Effector memory CD4-positive, alpha-beta T cell (primary cell): ENCODE results near the gene SNRPB.

Experiments used
- DNase-seq, 3 donors: peaks; one replicate each; pipeline ENCODE4 v3.0.0-alpha.2; 2020
- H3K27ac ChIP-seq: 2 replicates; pipeline ENCODE4 v1.7.0; 2013; ENCODE audit warnings: mild to moderate bottlenecking, low read length, moderate library complexity; ENCODE audit not compliant: insufficient read depth, poor library complexity, severe bottlenecking
- H3K27me3 ChIP-seq: replicated peaks from 2 replicates; pipeline ENCODE4 v1.7.0; 2013; ENCODE audit warnings: mild to moderate bottlenecking, low read length; ENCODE audit not compliant: insufficient read depth, control insufficient read depth, poor library complexity, severe bottlenecking
- H3K36me3 ChIP-seq: 2 replicates; pipeline ENCODE4 v1.7.0; 2013; ENCODE audit warnings: mild to moderate bottlenecking, low read length, moderate library complexity; ENCODE audit not compliant: control insufficient read depth, insufficient read depth
- H3K4me1 ChIP-seq: 2 replicates; pipeline ENCODE4 v1.7.0; 2013; ENCODE audit warnings: low read length, mild to moderate bottlenecking; ENCODE audit not compliant: control insufficient read depth, insufficient read depth, poor library complexity, severe bottlenecking
- H3K4me3 ChIP-seq: 2 replicates; pipeline ENCODE4 v1.7.0; 2013; ENCODE audit warnings: low read length, low read depth, mild to moderate bottlenecking; ENCODE audit not compliant: insufficient read depth, poor library complexity, severe bottlenecking
- H3K9me3 ChIP-seq: 2 replicates; pipeline ENCODE4 v1.7.0; 2013; ENCODE audit warnings: mild to moderate bottlenecking, low read length, moderate library complexity; ENCODE audit not compliant: control insufficient read depth

The SNRPB gene

DNA sequence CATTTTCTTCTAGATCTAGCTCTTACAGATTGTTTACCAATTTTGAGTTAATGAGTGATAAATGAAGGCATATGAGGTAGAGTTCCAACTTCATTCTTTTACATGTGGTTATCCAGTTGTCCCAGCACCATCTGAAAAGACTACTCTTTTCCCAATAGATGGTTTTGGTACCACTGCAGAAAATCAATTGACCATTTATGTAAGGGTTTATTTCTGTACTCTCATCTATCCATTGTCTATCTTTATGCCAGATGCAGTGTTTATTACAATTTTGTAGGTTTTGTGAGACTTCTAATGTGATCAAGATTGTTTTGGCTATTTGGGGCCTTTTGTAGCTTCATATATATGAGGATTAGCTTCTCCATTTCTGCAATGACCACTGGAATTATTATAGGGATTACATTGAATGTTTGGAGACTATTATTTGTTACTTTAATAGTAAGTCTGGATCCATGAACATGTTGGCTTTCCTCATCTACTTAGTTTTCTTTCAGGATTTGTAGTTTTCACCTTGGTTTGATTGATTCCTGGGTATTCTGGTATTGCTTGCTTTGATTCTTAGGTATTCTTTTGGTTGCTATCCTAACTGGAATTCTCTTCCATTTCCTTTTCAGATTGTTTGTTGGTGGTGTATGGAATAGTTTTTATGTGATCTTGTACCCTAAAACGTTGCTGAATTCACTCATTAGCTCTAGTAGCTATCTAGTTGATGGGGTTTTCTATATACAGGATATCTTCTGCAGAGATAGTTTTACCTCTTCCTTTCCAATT lies 10.4 kb downstream of the SNRPB start:
- H3K4me1 ChIP-seq: no peaks in the 10 kb centered on the region
- DNase-seq: no peak
- no peak overlapping the region for H3K4me3 ChIP-seq
- no peaks in the 10 kb centered on the region for H3K27me3 ChIP-seq
- H3K27ac ChIP-seq: no peak overlapping the region
- no peaks in the 10 kb centered on the region for H3K9me3 ChIP-seq
- peaks cover 56% of the 10 kb centered on the region for H3K36me3 ChIP-seq

DNA sequence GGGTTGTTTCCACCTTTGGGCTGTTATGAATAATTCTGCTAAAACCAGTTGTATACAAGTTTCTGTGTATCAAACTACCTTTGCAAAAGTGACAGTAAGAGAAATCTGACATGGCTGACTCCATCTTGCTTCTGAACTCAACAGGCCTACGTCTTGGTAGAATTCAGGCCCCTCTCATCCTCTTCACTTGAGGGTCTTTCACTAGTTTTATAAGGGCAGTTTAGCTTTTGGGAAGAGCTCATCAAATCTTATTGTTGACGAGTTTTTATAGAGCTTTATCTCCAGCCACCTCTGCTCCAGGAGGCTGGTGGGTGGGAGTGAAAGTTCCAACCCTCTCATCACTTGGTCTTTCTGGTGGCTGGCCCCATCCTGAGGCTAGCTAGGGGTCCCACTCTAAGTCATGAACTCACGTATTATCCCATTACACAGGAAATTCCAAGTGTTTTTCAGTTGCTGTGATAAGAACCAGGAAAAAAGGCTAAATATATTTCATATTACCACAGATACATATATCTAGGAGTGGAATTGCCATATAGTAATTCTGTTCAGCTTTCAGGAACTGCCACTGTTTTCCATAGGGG lies 11.6 kb downstream of the SNRPB start:
- Histone ChIP-seq H3K36me3 (peaks cover 45% of the 10 kb centered on the region), H3K4me1 (no peaks in the 10 kb centered on the region), H3K27me3 (no peaks in the 10 kb centered on the region), H3K4me3 (no peak overlapping the region), H3K9me3 (no peaks in the 10 kb centered on the region), H3K27ac (no peak overlapping the region)
- DNase-seq: no peak

- peaks cover 17% of the 10 kb centered on the region for H3K36me3 ChIP-seq
- H3K27ac ChIP-seq: no peak overlapping the region
- no peak overlapping the region for H3K4me3 ChIP-seq
- H3K4me1 ChIP-seq: no peaks in the 10 kb centered on the region
- no peaks in the 10 kb centered on the region for H3K9me3 ChIP-seq
- no peak for DNase-seq
- H3K27me3 ChIP-seq: no peaks in the 10 kb centered on the region
Observed at GRCh38 chr20:2455771-2456497, 14.7 kb downstream of the SNRPB start.

- Histone ChIP-seq H3K9me3 (no peaks in the 10 kb centered on the region), H3K4me3 (no peak overlapping the region), H3K27me3 (no peaks in the 10 kb centered on the region), H3K27ac (no peak overlapping the region), H3K36me3 (no peaks in the 10 kb centered on the region), H3K4me1 (no peaks in the 10 kb centered on the region)
- DNase-seq: no peak
Observed at GRCh38 chr20:2453792-2454191, 16.8 kb downstream of the SNRPB start.

DNA sequence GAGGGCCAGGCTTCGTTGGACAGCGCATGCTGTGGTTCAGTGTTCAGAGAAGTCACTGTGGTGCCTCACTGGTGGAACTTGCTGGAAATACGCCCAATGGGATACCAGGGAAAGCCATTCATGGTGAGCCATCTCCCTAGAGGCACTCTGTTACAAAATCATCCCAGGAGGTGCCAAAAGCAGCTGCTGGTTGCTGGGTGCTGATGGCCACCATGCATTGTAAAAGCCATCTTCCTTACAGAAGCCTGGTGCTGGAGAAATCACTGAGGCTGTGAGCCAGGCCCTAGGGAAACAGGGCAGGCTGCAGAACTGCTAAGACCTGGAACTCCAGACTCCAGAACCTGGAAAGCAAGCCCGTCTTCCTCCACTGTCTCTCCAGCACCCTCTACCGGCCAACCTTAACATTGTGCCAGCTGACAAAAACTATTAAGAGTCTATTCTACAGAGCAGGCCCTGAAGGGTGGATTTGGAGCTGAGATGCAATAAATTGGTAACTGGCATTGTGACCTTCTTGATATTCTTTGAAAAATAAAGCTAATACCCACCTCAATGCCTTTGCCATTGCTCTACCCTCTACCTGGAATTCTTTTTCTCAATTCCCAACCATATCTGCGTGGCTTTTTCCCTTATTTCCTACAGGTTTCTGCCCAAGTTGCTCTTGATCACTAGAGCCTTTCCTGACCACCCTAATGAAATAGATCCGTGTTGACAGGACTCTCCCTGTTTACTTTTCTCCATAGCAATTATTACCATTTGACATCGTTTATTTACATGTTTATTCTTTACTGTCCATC lies 18.5 kb downstream of the SNRPB start:
- H3K9me3 ChIP-seq: no peaks in the 10 kb centered on the region
- DNase-seq: peak in 2 of 3 donors; percentile 13 to 41
- H3K27ac ChIP-seq: no peak overlapping the region
- no peaks in the 10 kb centered on the region for H3K4me1 ChIP-seq
- H3K36me3 ChIP-seq: no peaks in the 10 kb centered on the region
- no peak overlapping the region for H3K4me3 ChIP-seq
- no peaks in the 10 kb centered on the region for H3K27me3 ChIP-seq

DNA sequence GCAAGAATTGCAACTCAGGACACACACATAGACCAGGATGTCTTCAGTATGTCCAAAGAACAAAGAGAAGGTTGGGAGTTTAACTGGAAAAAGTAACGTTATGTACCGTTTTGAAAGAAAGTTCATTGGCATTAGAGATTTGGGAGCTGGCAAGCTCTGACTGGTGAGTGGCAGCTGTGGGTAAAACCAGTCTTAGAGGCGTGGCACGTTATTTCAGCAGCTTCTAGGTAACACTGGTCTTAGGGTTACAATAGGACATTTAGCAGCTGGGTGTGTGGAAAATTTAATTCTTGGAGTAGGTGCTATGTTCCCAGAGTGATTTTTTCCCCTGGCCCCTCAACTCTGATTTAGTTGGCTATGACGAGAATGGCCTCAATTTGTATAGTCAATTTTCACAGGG lies 19.2 kb downstream of the SNRPB start:
- no peaks in the 10 kb centered on the region for H3K9me3 ChIP-seq
- H3K27me3 ChIP-seq: no peaks in the 10 kb centered on the region
- H3K27ac ChIP-seq: no peak overlapping the region
- H3K4me1 ChIP-seq: no peaks in the 10 kb centered on the region
- no peaks in the 10 kb centered on the region for H3K36me3 ChIP-seq
- no peak for DNase-seq
- no peak overlapping the region for H3K4me3 ChIP-seq

GRCh38 chr20:2449386-2449785 lies 21.2 kb downstream of the SNRPB start:
- Histone ChIP-seq H3K27me3 (no peaks in the 10 kb centered on the region), H3K9me3 (no peaks in the 10 kb centered on the region), H3K4me3 (no peak overlapping the region), H3K27ac (no peak overlapping the region), H3K36me3 (no peaks in the 10 kb centered on the region), H3K4me1 (no peaks in the 10 kb centered on the region)
- DNase-seq: no peak

- Histone ChIP-seq H3K9me3 (no peaks in the 10 kb centered on the region), H3K27me3 (no peaks in the 10 kb centered on the region), H3K36me3 (no peaks in the 10 kb centered on the region), H3K4me1 (no peaks in the 10 kb centered on the region), H3K4me3 (no peak overlapping the region), H3K27ac (no peak overlapping the region)
- DNase-seq: no peak
Observed at GRCh38 chr20:2446845-2447244, 23.7 kb downstream of the SNRPB start.

- no peak for DNase-seq
- H3K36me3 ChIP-seq: no peaks in the 10 kb centered on the region
- no peaks in the 10 kb centered on the region for H3K27me3 ChIP-seq
- H3K9me3 ChIP-seq: no peaks in the 10 kb centered on the region
- H3K4me3 ChIP-seq: no peak overlapping the region
- no peak overlapping the region for H3K27ac ChIP-seq
- no peaks in the 10 kb centered on the region for H3K4me1 ChIP-seq
Observed at GRCh38 chr20:2431185-2431584, 39.4 kb downstream of the SNRPB start.
